Umbilical cord (tissue), 2 donors: ENCODE data around the gene OPRL1. TPM values are rescaled to one million over a fixed set of nuclear protein-coding genes. Genes with fewer than 3 reads are reported as not detected.

Experiments used
- DNase-seq: peaks from one replicate; pipeline ENCODE4 v3.0.0-alpha.2; 2015; ENCODE audit warnings: low spot score
- total RNA-seq: library from RNA; depleted of rRNA; stranded (reverse); fragments of >200 nt; gene quantifications from one replicate; pipeline ENCODE4 v1.2.3, GENCODE V29; 2014; ENCODE audit warnings: low replicate concordance; ENCODE audit not compliant: insufficient read depth

Gene OPRL1
- total RNA-seq, 1 donor from 2014 or later: 2.9 TPM

DNA sequence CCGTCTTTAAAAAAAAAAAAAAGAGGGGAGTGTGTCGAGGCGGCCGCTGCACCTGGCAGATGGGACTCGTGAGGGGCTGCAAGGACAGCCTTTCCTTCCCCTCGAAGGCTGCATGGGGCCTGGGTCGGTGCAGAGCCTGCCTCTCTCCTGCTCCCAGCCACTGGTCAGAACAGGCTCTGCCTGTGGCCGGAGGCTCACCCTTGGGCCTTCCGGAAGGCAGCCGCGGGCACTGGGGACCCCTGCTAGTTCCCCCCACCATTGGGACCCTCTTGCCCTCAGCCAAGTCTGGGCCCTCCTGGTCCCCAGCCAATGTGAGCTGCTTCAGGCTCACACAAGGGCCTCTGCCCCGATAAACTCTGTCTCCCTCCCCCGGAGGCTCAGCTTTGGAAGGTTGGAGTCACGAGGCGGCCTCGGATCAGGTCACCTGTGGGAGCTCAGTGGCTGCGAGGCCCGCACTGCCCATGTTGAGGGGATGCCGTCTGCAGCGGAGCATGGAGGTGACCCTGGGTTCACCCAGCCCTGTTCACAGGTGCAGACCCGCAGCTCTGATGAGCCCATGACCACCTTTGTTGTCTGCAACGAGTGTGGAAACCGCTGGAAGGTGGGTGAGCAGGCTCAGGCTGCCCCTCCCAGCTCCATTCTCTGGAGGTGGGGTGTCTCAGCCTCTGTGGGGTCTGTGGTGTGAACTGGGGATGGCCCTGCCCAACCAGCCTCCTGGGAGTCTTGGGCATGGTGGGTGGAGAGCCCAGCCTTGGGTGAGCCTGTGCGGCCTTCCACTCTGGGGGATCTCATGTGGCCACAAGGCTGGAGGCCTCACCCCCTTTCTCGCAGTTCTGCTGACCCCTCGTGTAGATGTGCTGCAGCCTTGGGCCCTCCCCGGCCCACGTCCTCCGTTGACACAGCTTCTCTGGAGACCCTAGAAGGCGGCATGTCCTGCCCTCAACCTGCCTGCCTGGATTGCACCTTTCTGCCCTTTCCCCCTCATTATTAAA is 8.2 kb upstream of the OPRL1 start:
- DNase-seq: no peak

DNA sequence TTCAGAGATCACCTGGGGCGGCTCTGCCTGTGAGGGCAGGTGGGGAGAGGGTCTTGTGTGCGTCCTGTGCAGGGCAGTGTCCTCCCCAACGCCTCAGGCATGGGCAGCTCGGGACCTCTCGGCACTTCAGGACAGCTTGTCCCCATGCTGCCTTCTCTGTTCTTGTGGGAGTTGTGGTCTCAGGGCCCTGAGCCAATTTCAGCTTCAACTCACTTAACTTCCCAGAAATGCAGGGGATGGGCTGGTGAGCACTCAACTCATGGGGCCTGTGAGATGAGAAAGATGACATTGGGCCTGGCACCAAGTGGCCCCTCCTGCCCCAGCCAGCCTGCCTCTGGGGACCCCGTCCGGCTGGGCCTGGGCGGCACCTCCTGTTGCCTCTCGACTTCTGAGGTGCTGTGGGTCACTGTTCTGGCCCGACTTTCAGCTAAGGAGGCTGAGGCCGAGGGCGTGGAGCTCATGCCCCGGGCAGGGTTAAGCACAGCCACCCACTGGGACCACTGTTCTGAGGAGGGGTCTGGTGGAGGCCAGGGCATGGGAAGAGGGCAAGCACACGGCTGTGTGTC is 7.3 kb upstream of the OPRL1 start:
- no peak for DNase-seq

DNA sequence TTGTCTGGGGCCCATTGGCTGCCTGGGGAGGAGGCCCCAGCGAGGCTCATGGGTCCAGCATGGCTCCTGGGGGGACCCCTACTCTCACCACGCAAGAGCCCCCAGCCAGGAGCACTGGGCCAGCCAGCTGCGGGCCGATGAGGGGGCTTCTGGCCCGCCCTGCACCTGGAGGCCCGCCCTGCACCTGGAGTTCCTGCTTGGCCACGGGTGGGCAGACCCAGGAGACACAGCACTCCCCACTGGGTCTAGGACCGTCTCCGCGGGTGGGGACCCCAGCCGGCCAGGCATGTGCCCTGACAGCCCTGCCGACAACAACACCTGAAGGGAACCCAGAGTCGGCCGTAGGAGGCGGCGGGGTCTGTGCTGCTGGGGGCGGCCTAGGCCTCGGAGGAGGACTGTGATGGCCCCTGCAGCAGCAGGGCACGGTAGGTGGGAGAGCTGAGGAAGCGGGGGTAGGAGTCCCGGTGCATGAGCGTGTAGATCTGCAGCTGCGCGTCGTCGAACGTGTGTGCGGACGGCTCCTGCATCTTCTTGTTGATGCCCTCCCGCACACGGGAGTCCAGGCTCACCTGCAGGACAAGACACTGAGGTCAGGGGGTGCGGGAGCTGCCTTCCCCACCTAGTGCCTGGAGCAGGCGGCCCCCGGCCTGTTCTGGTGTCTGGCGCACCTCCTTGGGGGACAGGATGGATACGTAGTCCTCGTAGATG is 6.3 kb upstream of the OPRL1 start:
- DNase-seq: no peak

DNA sequence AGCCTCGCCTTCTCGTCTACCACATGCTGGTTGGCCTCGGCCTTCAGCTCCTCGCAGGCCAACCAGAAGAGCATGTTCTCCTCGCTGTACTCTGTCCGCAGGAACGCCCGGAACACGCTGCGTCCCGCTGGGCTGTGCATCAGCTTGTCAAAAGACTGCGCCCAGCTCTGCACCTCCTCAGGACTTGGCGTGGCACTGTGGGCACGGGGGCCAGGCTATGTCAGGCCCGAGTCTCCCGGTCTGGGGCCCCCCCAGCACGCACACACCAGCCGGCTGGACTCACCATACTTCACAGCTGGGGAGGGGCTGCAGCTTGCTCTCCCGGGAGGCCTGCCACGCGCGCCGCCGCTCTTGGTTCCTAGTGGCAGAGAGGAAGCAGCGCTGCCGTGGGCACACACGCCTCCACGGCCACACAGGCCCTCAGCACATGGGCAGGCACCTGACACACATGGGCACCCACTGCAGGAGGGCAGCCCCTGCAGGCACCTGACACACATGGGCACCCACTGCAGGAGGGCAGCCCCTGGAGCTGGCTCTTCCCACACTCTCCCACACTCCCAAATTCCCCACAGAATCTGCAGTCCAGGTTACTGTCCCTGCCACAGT is 5.6 kb upstream of the OPRL1 start:
- DNase-seq: no peak

DNA sequence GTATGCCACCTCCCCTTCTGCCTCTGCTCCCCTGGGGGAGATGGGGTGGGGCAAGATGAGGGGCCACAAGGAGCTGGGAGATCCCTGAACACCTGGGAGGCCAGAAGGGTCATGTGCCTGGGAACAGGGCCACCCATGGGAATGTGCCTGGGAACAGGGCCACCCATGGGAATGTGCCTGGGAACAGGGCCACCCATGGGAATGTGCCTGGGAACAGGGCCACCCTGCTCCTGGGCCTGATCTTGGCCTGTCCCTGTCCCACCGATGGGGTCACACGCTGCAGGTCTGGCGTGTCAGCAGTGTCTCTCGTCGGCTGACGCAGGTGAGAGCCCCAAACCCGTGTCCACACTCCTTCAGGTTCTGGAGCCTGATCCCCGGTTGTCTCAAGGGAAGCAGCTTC is 4.9 kb upstream of the OPRL1 start:
- no peak for DNase-seq

DNA sequence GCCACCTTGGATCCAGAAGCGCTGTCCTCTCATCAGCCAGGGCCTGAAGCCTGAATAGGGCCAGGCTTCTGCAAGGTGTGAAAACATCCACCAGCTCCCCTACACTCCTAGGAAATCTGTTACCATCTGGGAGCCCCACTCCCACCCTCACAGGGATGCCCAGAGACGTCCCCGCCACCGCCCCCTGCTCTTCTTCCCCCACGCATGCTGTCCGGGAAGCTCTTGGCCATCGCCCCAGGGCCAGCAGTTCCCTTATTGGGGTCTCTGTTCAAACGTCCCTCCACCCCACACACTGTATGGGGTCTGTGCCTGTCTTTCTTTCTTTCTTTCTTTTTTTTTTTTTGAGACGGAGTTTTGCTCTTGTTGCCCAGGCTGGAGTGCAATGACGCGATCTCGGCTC is 4.3 kb upstream of the OPRL1 start:
- DNase-seq: no peak

DNA sequence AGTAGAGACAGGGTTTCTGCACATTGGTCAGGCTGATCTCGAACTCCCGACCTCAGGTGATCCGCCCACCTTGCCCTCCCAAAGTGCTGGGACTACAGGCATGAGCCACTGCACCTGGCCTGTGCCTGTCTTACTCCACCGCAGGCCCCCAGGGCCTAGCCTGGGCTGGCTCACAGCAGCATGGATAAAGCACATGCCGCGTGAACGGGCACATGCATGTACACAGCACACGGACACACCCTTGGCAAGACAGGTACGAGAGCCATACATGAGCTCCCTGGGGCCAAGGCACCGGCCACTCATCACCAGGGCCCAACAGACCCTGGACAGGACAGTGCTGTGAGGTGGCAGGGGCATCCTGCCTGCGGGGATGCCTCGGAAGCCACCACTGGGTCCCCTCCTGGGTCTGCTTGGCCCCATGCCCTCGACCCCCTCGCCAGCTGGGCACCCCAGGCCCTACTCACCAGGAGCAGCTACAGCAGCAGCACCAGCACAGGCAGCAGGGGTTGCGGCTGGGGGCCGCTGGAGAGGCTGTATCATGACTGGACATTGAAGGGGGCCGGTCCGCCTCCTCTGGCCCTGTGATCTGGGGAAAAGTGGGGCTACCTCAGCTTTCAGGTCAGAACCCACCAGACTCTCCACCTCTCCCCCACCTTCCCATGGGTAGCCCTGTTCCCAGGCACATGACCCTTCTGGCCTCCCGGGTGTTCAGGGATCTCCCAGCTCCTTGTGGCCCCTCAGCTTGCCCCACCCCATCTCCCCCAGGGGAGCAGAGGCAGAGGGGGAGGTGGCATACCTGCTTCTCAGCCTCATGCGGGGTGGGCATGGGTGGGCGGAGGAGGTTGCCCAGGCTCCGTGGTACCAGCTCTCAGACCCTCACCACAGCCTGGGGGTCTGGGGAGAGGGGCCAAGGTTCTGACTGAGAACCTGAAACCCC is 3.6 kb upstream of the OPRL1 start:
- no peak for DNase-seq

DNA sequence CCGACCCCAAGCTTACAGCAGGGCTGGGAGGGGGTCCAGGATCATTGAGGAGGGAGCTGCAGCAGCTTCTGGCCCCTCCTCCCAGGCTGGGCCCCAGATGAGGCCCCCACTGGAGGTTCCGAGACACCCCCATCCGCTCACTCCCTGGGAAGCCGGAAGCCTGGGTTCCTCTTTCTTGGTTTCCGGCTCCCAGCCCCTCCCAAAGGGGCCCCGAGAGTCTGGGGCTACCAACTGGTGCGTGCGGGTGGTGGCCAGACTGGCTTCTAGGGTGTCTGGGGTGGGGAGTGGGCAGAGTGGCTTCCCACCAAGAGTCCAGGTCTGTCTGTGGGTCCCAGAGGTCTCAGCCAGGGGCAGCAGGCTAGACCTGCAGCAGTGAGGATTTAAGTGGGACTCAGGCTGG is 2.8 kb upstream of the OPRL1 start:
- DNase-seq: no peak

DNA sequence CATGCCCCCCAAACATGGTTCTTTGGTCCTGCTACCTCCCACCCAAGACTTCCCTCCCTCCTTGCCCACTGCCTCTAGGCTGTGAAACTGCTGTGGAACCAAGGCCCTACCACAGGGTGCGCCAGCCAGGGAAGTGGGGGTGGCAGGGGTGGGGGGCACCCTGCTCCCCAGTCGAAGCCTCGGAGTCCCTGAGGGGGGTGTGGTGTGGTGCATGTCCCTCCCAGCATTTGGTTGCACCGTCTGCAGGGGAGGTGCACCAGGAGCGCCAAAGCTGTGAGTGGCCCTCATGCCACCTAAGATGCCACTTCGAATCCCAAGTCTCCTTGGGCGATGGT is 2.4 kb upstream of the OPRL1 start:
- no peak for DNase-seq

DNA sequence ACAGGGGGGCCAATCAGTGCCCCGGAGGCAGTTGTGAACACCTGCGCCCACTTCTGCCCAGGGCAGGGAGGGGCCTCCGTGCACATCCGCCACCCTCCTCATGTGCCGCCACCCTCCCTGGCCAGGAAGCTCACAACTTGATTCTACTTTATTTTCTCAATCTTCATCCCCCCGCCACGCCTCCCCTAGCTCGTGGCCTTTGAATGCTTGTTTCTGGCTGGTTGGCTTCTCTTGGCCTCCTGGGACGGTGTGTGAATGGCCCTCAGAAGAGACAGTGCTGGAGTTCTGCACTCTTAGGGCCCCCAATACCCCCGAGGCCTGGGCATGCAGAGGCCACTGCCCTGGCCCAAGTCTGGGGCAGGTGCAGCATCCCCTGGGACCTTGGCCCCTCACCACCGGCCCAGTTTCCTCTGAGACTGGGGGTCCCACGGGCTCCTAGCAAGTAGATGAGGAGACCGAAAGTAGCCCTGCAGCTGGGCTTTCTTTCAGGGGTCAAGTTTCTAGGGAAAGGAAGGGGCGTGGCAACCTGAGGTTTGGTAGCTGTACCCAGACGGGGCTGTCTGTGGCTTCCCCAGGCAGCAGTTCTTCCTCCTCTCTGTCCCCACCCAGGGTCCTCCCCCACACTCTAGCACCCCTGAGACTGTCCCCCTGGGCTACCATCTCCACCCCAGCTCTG is 1.9 kb upstream of the OPRL1 start:
- no peak for DNase-seq

DNA sequence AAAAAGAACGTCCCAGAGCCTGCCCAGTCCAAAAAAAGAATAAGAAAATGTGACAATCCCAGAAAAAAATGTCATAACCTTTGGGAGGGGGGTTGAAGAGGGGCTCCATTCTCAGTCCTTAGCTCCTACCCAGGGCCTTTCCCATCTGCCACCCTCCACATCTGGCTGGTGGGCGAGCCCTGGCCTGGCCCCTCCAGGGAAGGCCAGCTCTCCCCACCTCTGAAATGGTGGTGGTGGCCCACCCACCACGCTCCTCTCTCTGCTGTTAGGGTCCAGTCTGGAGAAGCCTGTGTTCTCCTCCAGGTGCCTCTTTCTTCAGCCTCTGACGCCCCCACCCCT is 979 bp upstream of the OPRL1 start:
- no peak for DNase-seq

DNA sequence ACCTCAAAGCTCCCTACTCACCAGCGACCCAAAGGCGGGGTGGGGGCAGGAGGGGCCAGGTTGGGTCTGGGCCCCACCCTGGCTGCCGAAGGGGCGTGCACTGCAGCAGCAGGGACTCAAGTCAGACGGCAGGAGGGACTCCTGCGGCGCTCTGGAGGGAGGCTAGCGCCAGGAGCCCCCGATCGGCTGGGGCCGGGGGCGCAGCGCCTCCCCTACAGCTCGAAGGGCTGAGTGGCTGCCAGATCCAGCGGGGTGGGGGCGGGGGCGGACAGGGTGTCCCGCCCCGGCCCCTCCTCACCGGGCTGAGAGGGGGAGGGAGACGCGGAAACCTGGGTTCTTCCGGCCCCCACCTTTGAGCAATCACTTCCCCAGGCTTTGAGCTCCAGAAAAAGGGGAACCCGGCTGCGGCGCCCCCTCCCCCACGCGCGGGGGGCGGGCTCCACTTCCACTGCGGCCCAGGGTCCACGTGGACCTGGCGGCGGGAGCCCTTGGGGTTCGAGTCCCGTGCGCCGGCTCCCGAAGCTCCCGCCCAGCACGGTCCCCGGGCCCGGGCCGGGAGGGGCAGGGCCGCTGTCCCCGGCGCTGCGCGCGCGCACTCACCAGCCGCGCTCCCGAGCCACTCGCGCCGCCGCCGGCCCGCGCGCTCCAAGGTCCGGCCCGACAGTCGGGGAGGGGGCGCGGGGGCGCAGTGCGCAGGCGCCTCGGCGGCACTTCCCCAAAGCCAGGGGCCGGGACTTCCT is 439 bp upstream of the OPRL1 start, which contains the start of gene RGS19:
RGS19 (minus strand) TSS at position 246 of the 740 bp plus-strand sequence. CDS start 2,632 bp downstream, outside the sequence.
- DNase-seq: peak; percentile 81

DNA sequence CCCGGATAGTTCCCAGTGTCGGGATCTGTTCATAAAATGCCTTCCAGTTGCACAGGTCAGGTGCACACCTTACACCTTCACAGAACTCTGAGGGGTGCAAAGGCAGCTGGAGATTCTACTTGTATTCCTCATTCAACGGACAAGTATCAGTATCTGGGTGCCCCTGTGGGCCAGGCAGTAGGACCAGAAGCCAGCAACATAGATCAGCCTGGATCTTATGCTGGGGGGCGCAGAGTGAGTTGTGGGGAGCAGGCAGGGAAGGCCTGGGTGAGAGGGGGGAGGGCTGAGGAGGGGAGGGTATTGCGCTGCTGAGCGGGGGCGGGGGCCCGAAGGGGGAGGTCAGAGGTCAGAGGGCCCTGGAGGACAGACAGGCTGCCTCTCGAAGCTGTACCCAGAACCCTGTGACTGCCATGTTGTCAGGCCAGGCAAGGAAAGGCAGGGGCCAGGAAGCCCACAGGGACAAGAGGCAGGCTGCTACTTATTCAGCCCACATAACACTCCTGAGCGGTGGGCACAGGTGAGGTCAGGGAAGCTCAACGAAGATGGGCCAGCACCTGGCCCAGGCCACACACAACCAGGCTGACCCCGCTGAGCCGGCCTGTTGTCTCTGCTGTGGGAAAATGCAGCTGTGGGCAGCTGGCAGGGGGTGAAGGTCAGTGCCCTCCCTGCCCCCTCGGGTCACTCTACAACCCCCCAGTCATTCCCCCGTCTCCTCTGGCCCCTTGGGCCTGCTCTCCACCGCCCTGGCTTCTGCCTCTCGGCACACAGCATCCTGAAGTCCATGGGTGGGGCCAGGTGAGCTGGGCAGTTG is 1.1 kb downstream of the OPRL1 start:
- DNase-seq: no peak

DNA sequence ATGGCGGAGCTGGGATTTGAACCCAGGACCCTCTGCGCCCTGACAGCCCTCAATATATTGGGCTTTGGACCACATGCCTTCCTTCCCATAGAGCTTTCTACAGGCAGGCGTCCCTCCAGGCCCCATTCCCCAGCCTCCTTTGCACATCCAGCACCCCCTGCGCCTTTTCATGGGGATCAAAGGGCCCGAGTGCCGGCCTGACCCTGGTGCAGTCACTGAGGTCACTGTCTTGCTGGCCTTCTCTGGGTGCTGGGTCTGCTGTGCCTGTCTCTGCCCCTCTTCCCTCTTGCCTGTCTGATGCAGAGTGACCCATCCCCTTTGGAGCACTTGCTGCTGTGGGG is 1.7 kb downstream of the OPRL1 start:
- no peak for DNase-seq

DNA sequence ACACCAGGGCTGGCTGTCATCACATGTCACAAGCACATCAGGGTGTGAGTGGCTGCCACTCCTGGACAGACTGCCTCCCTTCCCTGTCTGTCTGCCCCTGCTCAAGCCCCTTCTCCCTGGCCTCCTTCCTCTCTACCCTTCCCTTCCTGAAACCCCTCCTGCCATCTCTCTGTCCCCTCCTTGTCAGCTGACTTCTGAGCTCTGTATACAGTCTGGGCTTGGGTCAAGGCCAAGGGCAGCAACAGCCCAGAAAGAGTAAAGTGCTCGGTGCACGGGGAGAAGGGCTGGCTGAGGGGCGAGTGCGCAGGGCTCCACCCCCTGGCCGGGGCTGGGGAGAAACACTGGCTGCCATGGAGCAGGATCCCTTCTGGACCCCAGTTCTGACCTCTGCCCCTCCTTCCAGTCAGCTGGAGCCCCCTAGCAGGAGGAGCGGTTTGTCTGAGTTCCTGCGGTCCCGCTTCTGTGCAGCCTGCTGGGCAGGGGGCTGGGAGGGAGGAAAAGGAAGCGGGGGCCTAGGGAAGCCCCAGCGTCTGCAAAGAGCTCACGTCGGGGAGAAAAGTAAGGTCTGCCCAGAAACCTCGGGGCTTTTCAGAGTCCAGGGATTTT is 2.3 kb downstream of the OPRL1 start:
- no peak for DNase-seq

DNA sequence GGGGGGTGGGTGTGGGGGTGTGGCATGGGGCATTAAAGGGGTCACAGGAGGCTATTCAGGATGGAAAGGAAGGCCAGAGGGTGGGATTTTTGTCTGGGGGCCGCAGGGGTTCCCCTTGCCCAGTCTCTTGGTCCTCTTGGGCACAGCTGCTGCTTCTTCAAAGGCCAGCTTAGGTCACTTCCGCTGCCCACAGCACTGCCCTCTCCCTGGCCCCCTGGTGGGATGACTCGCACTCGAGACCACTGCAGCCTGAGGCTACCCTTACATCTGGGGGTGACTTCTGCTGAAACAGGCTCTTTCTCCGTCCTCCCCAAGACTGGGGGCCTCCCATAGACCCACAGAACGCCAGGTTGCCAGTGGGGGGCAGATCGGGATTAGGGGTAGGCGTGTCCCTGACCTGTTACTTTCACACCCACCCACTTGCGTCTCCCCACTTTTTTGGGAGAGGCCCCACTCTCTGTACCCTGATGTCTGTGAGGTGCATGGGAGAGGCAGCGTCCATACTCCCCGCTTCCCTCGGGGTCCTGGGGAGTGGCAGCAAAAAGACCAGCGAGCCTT is 3.0 kb downstream of the OPRL1 start:
- no peak for DNase-seq

DNA sequence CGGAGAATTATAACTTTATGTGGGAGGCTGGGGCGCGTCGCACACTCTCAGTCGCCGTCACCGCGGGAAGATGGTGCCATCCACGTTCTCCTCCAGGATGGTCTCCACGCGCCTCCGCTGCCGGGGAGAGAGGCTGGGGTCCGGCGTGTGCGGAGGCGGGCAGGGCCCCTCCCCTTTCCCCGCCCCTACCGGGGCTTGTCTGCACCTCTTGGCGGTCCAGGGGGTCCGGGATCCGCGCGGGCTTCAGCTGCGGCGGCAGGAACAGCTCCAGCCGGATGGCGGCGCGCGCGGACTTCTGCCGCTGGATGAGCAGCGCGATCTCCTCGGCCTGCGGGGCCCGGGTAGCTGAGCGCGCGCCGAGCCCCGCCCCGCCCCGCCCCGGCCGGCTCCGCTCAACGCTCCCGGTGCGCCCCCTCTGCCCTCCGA is 3.5 kb downstream of the OPRL1 start:
- DNase-seq: peak; percentile 77
